GM12878 (cell line): Measurements from ENCODE around the gene MED13. TPM values are rescaled to one million over a fixed set of nuclear protein-coding genes. Genes with fewer than 3 reads are reported as not detected.

ENCODE experiments used
- ATAC-seq: fragments of 200-7000 bp; cut with Tn5 transposase; 3 replicates; pipeline ENCODE4 v1.9.1; 2020; ENCODE audit warnings: mild to moderate bottlenecking, moderate library complexity
- BruUV-seq: library from RNA; stranded (reverse); fragments of 400-500 nt; replicated peaks from 2 replicates; lab custom pipeline; 2021; lab: Mats Ljungman, UMichigan
- CTCF ChIA-PET: fragments of 300-600 bp; sonication (Branson Sonifier 250); formaldehyde crosslinking; extraction: SDS; loops from one replicate; lab custom pipeline; 2021; ENCODE audit warnings: inconsistent platforms; lab: Yijun Ruan, JAX
- POLR2A ChIA-PET: fragments of 350-600 bp; formaldehyde crosslinking; extraction: SDS; loops from one replicate; lab custom pipeline; 2021; ENCODE audit warnings: inconsistent platforms; lab: Charles Lee
- RAD21 ChIA-PET: fragments of 300-600 bp; sonication (Branson Sonifier 250); formaldehyde crosslinking; loops from one replicate; lab custom pipeline; 2023; ENCODE audit warnings: antibody characterized with exemption; ENCODE audit not compliant: unreplicated experiment; lab: Charles Lee
- SMC1A ChIA-PET: fragments of 300-600 bp; sonication (Branson Sonifier 250); formaldehyde crosslinking; loops from one replicate; lab custom pipeline; 2023; ENCODE audit not compliant: unreplicated experiment, uncharacterized antibody; lab: Charles Lee
- DNase-seq: peaks from one replicate; pipeline ENCODE4 v3.0.0-alpha.2; 2011; ENCODE audit warnings: low read depth, low spot score
- FAIRE-seq: peaks from 3 replicates; lab custom pipeline; 2011; peaks lifted over from hg19 to GRCh38; lab: Jason Lieb, UNC
- H2AFZ ChIP-seq: 2 replicates; pipeline ENCODE4 v1.6.0; 2011; ENCODE audit warnings: low read depth, low read length, control low read depth; ENCODE audit not compliant: control insufficient read depth
- H3K27ac ChIP-seq: 2 replicates; pipeline ENCODE4 v1.5.1; 2011; ENCODE audit warnings: control low read depth; ENCODE audit not compliant: control insufficient read depth, insufficient read depth
- H3K27me3 ChIP-seq, 2 experiments: replicated peaks in 1 of 2; 2 replicates each; pipeline versions ENCODE4 v1.6.0 to v1.6.1; 2011; ENCODE audit warnings: low read length in 1 of 2; ENCODE audit not compliant: control insufficient read depth in 2 of 2, insufficient read depth in 2 of 2
- H3K36me3 ChIP-seq, 2 experiments: 2 replicates each; pipeline ENCODE4 v1.5.1; 2011; ENCODE audit warnings: low read length in 1 of 2; ENCODE audit not compliant: control insufficient read depth in 2 of 2, insufficient read depth in 2 of 2
- H3K4me1 ChIP-seq: 2 replicates; pipeline ENCODE4 v1.6.1; 2011; ENCODE audit warnings: mild to moderate bottlenecking, low read length, moderate library complexity, mixed read lengths; ENCODE audit not compliant: control insufficient read depth, insufficient read depth
- H3K4me2 ChIP-seq: 2 replicates; pipeline ENCODE4 v1.6.0; 2011; ENCODE audit warnings: control low read depth; ENCODE audit not compliant: control insufficient read depth, insufficient read depth
- H3K4me3 ChIP-seq: fragments of 200-600 bp; sonication (generic); 2 replicates; pipeline ENCODE4 v1.5.1; 2016
- H3K79me2 ChIP-seq: 2 replicates; pipeline ENCODE4 v1.6.0; 2011; ENCODE audit warnings: low read length; ENCODE audit not compliant: control insufficient read depth, insufficient read depth
- H3K9ac ChIP-seq: 2 replicates; pipeline ENCODE4 v1.8.0; 2011; ENCODE audit warnings: low read length, control low read depth, mixed read lengths; ENCODE audit not compliant: control insufficient read depth, insufficient read depth
- H3K9me3 ChIP-seq: replicated peaks from 3 replicates; pipeline ENCODE4 v1.5.1; 2011; ENCODE audit warnings: mild to moderate bottlenecking, low read length; ENCODE audit not compliant: control insufficient read depth, insufficient read depth
- H4K20me1 ChIP-seq: 2 replicates; pipeline ENCODE4 v1.6.0; 2011; ENCODE audit not compliant: control insufficient read depth, insufficient read depth
- FOXM1 ChIP-seq: IDR thresholded peaks from 2 replicates; pipeline ENCODE4 v1.6.1; 2012; ENCODE audit warnings: low read depth, mild to moderate bottlenecking, inconsistent platforms, low read length, moderate library complexity
- KDM1A ChIP-seq: fragments of 200-600 bp; sonication (generic); IDR thresholded peaks from 2 replicates; pipeline ENCODE4 v1.6.1; 2016; ENCODE audit warnings: borderline replicate concordance
- NBN ChIP-seq: fragments of 450-650 bp; IDR thresholded peaks from 2 replicates; pipeline ENCODE4 v1.6.1; 2016
- STAT1 ChIP-seq: fragments of 450-650 bp; conservative IDR thresholded peaks from 2 replicates; pipeline ENCODE4 v1.6.1; 2014; ENCODE audit warnings: antibody characterized with exemption, mild to moderate bottlenecking
- ZSCAN29 ChIP-seq: fragments of 450-650 bp; IDR thresholded peaks from 2 replicates; pipeline ENCODE4 v1.6.1; 2017; ENCODE audit warnings: mild to moderate bottlenecking, moderate library complexity
- in situ Hi-C: fragments of 300-500 bp; cut with MboI; formaldehyde crosslinking; loops from 9 replicates; pipeline ENCODE4 v1.14.3; 2018; ENCODE audit warnings: mixed read lengths
- intact Hi-C: fragments of 100-400 bp; cut with micrococcal nuclease; formaldehyde crosslinking; loops from one replicate; pipeline ENCODE4 v1.14.2; 2022; ENCODE audit not compliant: unreplicated experiment
- polyA plus RNA-seq, 11 experiments: library from polyadenylated mRNA; depleted of rRNA in 4 of 11; unstranded in 6 of 11; stranded (reverse) in 5 of 11; fragments of >200 nt; fragmentation: Nextera tagmentation in 4 of 11; fragmentation: Illumina TruSeq in 1 of 11; extraction: Ambion mirVana in 4 of 11; extraction: Trizol in 1 of 11; gene quantifications; 1 replicate in 1 of 11; 2 replicates in 10 of 11; pipeline versions ENCODE4 v1.2.1 to v1.2.3, GENCODE V29; 2011 to 2016; ENCODE audit warnings: inconsistent platforms in 2 of 11, missing spikeins in 2 of 11, low read depth in 1 of 11
- total RNA-seq, 4 experiments: library from RNA; depleted of rRNA in 3 of 4; stranded (reverse); fragments of >200 nt in 3 of 4; fragmentation: Illumina TruSeq in 1 of 4; extraction: Trizol in 1 of 4; gene quantifications; 2 replicates each; pipeline versions ENCODE4 v1.2.1 to v1.2.3, GENCODE V29; 2013 to 2021
- TF ChIP-seq, protein P1 (sequence below): fragments of 450-650 bp; conservative IDR thresholded peaks from 2 replicates; pipeline ENCODE4 v1.6.1; 2017; ENCODE audit warnings: mild to moderate bottlenecking, moderate library complexity

Gene MED13
- total and polyA plus RNA-seq, 10 of the 15 experiments (the other 5 are each of a cell fraction or from before 2014, with no cell fraction given): 4.6 to 49.7 (median 21.3) TPM

DNA sequence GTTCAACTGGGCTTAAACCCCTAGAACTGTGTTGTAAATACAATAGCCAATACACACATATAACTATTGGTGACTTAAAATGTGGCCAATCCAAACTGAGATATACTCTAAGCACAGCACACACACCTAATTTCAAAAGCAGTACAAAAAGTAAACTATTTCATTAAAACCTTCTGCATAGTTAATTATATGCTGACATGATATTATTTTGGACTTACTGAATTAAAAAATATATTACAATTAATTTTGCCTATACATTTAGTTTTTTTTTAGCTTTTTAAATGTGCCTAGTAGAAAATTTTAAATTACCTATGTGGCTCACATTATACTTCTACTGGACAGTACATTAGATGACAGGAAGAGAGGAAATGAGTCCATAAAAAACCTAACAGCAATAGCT is 21.5 kb downstream of the MED13 start:
- H4K20me1 ChIP-seq: 0 out of 2 replicates have a peak, but pooled peaks cover 3% of the 10 kb centered on the region
- ChIA-PET SMC1A (interaction anchor here (0.8 to 1.7 kb wide), 2 partner anchors 46 to 63 kb away, joined by 3 read pairs; no protein-coding TSS in a partner anchor), RAD21 (interaction anchor here (0.7 to 1.3 kb wide), 2 partner anchors 12 to 66 kb away, joined by 3 to 7 read pairs; no protein-coding TSS in a partner anchor)
- peaks cover 4 to 36% of the 10 kb centered on the region in 2 experiments for H3K36me3 ChIP-seq
- in situ Hi-C loops: no loop called here
- no peak overlapping the region for H3K4me3 ChIP-seq
- BruUV-seq: no TSS peak
- no peak overlapping the region for H3K27ac ChIP-seq
- no peak overlapping the region for H3K4me2 ChIP-seq
- no peaks in the 10 kb centered on the region for H3K27me3 ChIP-seq
- no peaks in the 10 kb centered on the region for H3K9me3 ChIP-seq
- intact Hi-C loops: no loop called here
- ATAC-seq: no peak
- TF ChIP-seq STAT1 (no peak), FOXM1 (no peak), ZSCAN29 (no peak), NBN (no peak), KDM1A (no peak)
- TF ChIP-seq, protein P1, sequence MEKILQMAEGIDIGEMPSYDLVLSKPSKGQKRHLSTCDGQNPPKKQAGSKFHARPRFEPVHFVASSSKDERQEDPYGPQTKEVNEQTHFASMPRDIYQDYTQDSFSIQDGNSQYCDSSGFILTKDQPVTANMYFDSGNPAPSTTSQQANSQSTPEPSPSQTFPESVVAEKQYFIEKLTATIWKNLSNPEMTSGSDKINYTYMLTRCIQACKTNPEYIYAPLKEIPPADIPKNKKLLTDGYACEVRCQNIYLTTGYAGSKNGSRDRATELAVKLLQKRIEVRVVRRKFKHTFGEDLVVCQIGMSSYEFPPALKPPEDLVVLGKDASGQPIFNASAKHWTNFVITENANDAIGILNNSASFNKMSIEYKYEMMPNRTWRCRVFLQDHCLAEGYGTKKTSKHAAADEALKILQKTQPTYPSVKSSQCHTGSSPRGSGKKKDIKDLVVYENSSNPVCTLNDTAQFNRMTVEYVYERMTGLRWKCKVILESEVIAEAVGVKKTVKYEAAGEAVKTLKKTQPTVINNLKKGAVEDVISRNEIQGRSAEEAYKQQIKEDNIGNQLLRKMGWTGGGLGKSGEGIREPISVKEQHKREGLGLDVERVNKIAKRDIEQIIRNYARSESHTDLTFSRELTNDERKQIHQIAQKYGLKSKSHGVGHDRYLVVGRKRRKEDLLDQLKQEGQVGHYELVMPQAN: no peak
- TF ChIP-seq, all 136 proteins: peak for 0
- no peak for DNase-seq
- ChIA-PET POLR2A (no interaction called here), CTCF (interaction anchor here (1.1 to 4.2 kb wide), 2 partner anchors 22 to 66 kb away, joined by 4 to 15 read pairs; no protein-coding TSS in a partner anchor)
- no peak for FAIRE-seq
- H3K4me1 ChIP-seq: no peaks in the 10 kb centered on the region
- no peak overlapping the region for H3K9ac ChIP-seq
- peaks cover 26% of the 10 kb centered on the region for H3K79me2 ChIP-seq
- H2AFZ ChIP-seq: no peak overlapping the region
